Hematopoietic multipotent progenitor cell treated with erythropoietin and hydrocortisone succinate and interleukin-3 and kit ligand, for 6 days (in vitro differentiated cells): ENCODE results near the gene MYOC.
"Not testable (repeated sequence)": the region's sequence is repeated elsewhere in the genome, so short reads cannot be mapped to it uniquely, and the experiment has no call there.

ENCODE experiments used
- DNase-seq: peaks from one replicate; pipeline ENCODE4 v3.0.0-alpha.2; 2015

Gene MYOC

GRCh38 chr1:171652234-171652822, at the start of gene MYOC:
TSS of gene MYOC (minus strand) at chr1:171652688. CDS start at chr1:171652611, 77 bp downstream.
- DNase-seq, result no peak

- DNase-seq, result no peak
Observed at GRCh38 chr1:171699531-171699930, 47.0 kb upstream of the MYOC start.

GRCh38 chr1:171695772-171696171, 43.3 kb upstream of the MYOC start:
- not testable (repeated sequence) for DNase-seq

GRCh38 chr1:171693541-171693940, 41.1 kb upstream of the MYOC start:
- not testable (repeated sequence) for DNase-seq

- DNase-seq, result peak; percentile 91
Observed at GRCh38 chr1:171683870-171684269, 31.4 kb upstream of the MYOC start.

- no peak for DNase-seq
Observed at GRCh38 chr1:171680339-171680738, 27.9 kb upstream of the MYOC start.

- DNase-seq, result no peak
Observed at GRCh38 chr1:171676823-171677222, 24.3 kb upstream of the MYOC start.

GRCh38 chr1:171674431-171675405, 22.2 kb upstream of the MYOC start:
- DNase-seq, result no peak

- DNase-seq, result no peak
Observed at GRCh38 chr1:171670739-171671138, 18.3 kb upstream of the MYOC start.

GRCh38 chr1:171668372-171668771, 15.9 kb upstream of the MYOC start:
- DNase-seq, result no peak

- no peak for DNase-seq
Observed at GRCh38 chr1:171666114-171666769, 13.8 kb upstream of the MYOC start.

GRCh38 chr1:171664976-171665375, 12.5 kb upstream of the MYOC start:
- no peak for DNase-seq

- no peak for DNase-seq
Observed at GRCh38 chr1:171663854-171664575, 11.5 kb upstream of the MYOC start.

GRCh38 chr1:171663036-171663853, 10.8 kb upstream of the MYOC start:
- no peak for DNase-seq

- DNase-seq, result no peak
Observed at GRCh38 chr1:171661076-171661650, 8.7 kb upstream of the MYOC start.

- DNase-seq, result not testable (repeated sequence)
Observed at GRCh38 chr1:171656206-171656605, 3.7 kb upstream of the MYOC start.

- DNase-seq, result no peak
Observed at GRCh38 chr1:171655746-171656116, 3.2 kb upstream of the MYOC start.

GRCh38 chr1:171654942-171655745, 2.7 kb upstream of the MYOC start:
- peak; percentile 87 for DNase-seq

- no peak for DNase-seq
Observed at GRCh38 chr1:171654201-171654941, 1.9 kb upstream of the MYOC start.

GRCh38 chr1:171653796-171654195, 1.3 kb upstream of the MYOC start:
- DNase-seq, result no peak
